ENCODE measurements around the gene BMPR1B.

DNA sequence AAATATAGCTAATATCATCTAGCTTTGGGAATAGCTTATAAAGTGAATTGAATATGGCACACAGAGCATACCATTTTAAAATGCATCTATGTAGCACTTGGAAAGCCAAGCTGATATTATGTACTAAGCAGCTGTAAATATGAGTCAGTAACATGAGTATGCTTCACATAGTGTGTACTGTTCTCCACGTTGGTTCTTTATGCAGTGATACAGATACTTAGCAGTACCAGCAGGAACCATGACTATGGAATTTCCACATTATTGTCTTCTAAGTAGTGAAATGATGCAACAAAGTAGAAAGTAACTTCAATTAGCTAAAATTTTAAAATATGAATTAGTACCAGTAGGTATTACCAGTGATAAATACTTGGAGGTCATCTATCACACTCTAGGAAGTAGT, 320.1 kb downstream of the BMPR1B start:
- TF ChIP-seq, protein P1, sequence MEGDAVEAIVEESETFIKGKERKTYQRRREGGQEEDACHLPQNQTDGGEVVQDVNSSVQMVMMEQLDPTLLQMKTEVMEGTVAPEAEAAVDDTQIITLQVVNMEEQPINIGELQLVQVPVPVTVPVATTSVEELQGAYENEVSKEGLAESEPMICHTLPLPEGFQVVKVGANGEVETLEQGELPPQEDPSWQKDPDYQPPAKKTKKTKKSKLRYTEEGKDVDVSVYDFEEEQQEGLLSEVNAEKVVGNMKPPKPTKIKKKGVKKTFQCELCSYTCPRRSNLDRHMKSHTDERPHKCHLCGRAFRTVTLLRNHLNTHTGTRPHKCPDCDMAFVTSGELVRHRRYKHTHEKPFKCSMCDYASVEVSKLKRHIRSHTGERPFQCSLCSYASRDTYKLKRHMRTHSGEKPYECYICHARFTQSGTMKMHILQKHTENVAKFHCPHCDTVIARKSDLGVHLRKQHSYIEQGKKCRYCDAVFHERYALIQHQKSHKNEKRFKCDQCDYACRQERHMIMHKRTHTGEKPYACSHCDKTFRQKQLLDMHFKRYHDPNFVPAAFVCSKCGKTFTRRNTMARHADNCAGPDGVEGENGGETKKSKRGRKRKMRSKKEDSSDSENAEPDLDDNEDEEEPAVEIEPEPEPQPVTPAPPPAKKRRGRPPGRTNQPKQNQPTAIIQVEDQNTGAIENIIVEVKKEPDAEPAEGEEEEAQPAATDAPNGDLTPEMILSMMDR (IDR thresholded peaks at IDR 0.05): no peak
- no peak for TF ChIP-seq POLR2A (IDR thresholded peaks at IDR 0.05)

Measured in right lobe of liver (tissue), 4 donors.